Retinal pigment epithelial cell (primary cell): ENCODE results near the gene SAMD1.

ENCODE experiments used
- DNase-seq: peaks from one replicate; pipeline ENCODE4 v3.0.0-alpha.2; 2010; ENCODE audit warnings: low read depth
- H3K4me3 ChIP-seq: 2 replicates; pipeline ENCODE4 v1.5.1; 2011; ENCODE audit warnings: mild to moderate bottlenecking, low read length, control low read depth, moderate library complexity
- CTCF ChIP-seq: conservative IDR thresholded peaks from 2 replicates; pipeline ENCODE4 v1.5.1; 2011; ENCODE audit warnings: low read depth, low read length, control low read depth, inconsistent platforms

The SAMD1 gene

GRCh38 chr19:14101003-14101545, 10.5 kb upstream of the SAMD1 start:
- no peak for TF ChIP-seq CTCF
- H3K4me3 ChIP-seq = no peak overlapping the region
- no peak for DNase-seq

- DNase-seq = no peak
These were observed 7.1 kb upstream of the SAMD1 start for GRCh38 chr19:14097532-14098151.

GRCh38 chr19:14096272-14096992, 5.9 kb upstream of the SAMD1 start:
- TF ChIP-seq CTCF = peak; percentile 22
- no peak overlapping the region for H3K4me3 ChIP-seq
- DNase-seq = no peak

More at GRCh38 chr19:14097532-14098151, 7.1 kb upstream of the SAMD1 start:
- peak; percentile 22 for TF ChIP-seq CTCF
- H3K4me3 ChIP-seq = no peak overlapping the region

- no peak for TF ChIP-seq CTCF
- DNase-seq = no peak
- H3K4me3 ChIP-seq = no peak overlapping the region
These were observed 4.3 kb upstream of the SAMD1 start for GRCh38 chr19:14094854-14095253.

- no peak for TF ChIP-seq CTCF
- DNase-seq = no peak
- H3K4me3 ChIP-seq = no peak overlapping the region
These were observed 2.7 kb upstream of the SAMD1 start for GRCh38 chr19:14093117-14093823.

- H3K4me3 ChIP-seq = peak overlapping the region; percentile 80
- TF ChIP-seq CTCF = no peak
- DNase-seq = no peak
These were observed 1.4 kb upstream of the SAMD1 start for GRCh38 chr19:14091813-14092462.
